NB4 (cell line): ENCODE results near the gene NT5C.

Experiments used
- CTCF ChIP-seq: IDR thresholded peaks from one replicate; pipeline ENCODE4 v1.5.1; 2012; ENCODE audit warnings: low read depth, low read length
- POLR2A ChIP-seq: IDR thresholded peaks from 2 replicates; pipeline ENCODE4 v1.6.1; 2011; ENCODE audit warnings: mild to moderate bottlenecking; ENCODE audit not compliant: insufficient read length; ENCODE audit errors: extremely low read depth

GRCh38 chr17:75151930-75152329 is 20.4 kb upstream of the NT5C start:
- no peak for TF ChIP-seq POLR2A
- TF ChIP-seq CTCF, result no peak
